Iris pigment epithelial cell (primary cell): ENCODE results near the gene DENND4A.
"Not testable (repeated sequence)": the region's sequence is repeated elsewhere in the genome, so short reads cannot be mapped to it uniquely, and the experiment has no call there.

Experiments
- DNase-seq: peaks from one replicate; pipeline ENCODE4 v3.0.0-alpha.2; 2011; ENCODE audit warnings: low read depth

DENND4A gene

DNA sequence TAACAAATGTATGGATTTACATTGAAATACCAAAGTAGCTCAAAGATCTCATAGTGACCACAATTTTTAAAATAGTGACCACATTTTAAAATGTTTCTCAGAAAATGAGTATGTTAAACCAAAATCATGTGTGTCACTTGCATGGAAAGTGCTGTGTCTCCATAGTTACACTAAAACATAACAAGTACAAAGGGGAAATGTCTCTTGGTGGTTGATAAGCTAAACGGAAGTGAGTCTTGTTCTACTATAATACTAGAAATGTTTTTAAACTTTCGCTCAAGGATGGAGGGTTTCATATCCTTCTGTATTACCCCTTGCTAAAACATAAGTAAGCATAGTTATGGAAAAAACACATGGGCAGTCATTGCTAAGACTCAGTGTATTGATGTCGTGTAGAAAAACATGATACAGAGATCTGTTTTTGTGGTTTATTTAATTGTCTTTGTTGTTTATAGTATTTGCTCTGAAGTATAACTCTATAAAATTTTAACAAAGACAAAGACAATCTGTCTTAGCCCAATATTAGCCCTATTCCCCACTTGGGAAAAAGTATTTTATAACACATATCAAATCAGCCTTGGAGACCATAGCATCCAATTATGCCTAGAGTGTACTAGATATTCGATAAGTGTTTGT is 27.0 kb upstream of the DENND4A start:
- DNase-seq = peak; percentile 48

- no peak for DNase-seq
These were observed 24.3 kb upstream of the DENND4A start for GRCh38 chr15:65816441-65816840.

- not testable (repeated sequence) for DNase-seq
These were observed 23.9 kb upstream of the DENND4A start for GRCh38 chr15:65816008-65816407.

- not testable (repeated sequence) for DNase-seq
These were observed 22.2 kb upstream of the DENND4A start for GRCh38 chr15:65814271-65814670.

DNA sequence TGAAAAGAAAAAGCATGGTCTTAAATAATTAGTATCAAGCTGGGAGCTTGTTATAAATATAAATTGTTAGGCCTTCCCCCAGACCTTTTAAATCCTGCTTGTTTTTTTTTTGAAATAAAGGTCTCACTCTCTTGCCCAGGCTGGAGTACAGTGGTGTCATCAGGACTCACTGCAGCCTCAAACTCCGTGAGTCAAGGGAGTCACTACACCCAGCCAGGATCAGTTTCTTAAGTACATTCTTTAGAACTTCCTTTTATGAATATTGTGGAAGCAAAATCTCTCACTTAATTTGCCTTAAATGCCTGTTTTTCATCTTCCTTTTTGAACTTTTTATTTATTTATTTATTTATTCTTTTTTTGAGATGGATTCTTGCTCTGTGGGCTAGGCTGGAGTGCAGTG is 20.8 kb upstream of the DENND4A start:
- DNase-seq = peak; percentile 59

- DNase-seq = no peak
These were observed 20.4 kb upstream of the DENND4A start for GRCh38 chr15:65812467-65812866.

- DNase-seq = no peak
These were observed 19.7 kb upstream of the DENND4A start for GRCh38 chr15:65811835-65812234.

DNA sequence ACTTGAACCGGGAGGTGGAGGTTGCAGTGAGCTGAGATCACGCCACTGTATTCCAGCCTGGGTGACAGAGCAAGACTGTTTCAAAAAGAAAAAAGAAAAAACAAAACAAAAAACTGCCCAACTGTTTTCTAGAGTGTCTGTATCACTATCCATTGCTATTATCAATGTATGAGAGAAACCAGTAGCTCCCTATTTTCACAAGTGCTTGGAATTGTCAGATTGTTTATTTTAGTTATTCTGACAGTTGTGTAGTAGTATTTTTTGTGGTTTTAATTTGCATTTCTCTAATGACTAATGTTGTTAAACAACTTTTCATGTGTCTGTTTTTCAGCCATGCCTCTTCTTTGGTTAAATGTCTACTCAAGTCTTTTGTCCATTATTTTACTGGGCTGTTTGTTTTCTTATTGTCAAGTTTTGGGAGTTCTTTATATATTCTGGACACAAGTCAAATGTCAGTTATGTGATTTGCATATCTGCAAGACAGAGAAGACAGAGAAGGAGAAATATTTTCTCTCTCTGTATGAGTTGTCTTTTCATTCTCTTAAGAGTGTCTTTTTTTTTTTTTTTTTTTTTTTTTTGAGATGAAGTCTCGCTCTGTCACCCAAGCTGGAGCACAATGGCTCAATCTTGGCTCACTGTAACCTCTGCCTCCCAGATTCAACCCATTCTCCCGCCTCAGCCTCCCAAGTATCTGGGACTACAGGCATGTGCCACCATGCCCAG is 19.1 kb upstream of the DENND4A start:
- not testable (repeated sequence) for DNase-seq

DNA sequence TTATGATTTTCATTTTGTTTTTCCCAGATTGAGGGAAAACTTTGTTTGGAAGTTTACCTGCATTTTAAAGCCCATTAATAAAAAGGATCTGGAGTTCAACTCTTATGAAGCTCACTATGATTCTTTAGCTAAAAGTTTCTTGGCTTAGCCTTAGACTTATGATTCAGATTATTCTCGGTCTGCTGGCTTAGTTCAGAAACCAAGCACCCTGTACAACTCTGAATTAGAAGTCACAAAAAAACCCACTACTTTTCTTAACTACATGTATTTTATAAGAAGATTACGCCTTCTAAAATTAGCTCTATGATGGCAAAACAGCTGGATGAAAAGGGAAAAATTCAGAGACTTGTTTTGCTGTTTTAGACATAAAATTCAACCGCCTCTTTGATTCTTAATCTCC is 14.3 kb upstream of the DENND4A start:
- peak; percentile 28 for DNase-seq

DNA sequence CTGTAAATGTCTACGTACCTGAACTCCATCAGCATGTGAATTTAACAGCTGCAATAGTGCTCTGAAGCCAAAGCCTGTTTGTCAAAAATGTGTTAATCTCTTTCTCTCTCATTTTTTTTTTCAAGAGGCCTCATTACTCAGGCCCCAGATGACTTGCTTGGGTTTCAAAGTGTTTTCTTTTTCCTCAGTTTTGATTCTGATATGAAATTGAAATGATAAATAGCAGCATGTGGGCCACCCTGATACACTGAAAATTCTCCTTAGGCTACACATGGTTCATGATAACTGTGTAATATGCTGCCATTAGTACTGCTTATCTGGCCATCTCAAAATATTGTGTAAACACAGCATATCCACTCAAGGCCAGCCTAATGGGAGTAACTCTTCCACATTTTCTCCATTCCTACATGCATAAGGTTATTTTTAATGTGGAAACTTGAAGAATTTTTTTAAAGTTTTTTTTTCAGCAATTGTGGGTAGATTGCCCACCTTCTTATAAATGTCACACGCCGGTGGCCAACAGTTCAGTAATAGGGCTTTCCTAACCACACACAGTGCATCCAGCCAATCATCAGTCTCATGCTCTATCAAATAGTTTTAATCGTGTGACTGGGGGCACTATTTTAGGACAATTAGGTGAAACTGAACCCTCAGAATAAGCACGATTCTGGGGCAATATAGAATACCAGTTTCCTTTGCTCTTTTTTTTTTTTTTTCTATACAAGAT is 13.1 kb upstream of the DENND4A start:
- DNase-seq = peak; percentile 54

- DNase-seq = peak; percentile 93
These were observed 12.3 kb upstream of the DENND4A start for GRCh38 chr15:65804252-65804931.

DNA sequence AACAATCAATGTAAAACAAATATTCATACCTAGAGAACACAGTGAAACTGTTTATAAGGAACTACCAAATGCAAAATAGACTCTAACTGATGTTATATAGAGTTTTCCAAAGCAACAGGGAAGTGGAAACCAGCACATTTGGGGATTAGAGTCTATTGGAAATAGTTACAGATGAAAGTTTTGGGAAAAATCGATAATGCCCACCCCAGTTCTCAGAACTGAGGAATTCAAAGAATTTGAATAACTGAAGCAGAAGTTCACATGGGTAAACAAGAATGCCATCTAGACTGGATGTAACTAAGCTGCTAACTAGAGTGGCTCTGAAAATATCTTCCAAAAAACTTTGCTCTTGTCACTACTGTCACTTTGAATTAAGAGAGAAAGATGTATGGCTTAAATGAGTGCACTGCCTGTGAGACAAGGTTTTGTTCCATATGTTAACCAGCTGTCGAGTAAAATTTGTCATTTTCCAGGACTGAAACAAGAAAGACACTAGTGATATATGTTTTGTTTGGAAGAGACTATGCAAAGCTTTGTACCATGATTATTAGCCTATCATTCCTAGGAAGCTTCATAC is 9.2 kb upstream of the DENND4A start:
- DNase-seq = no peak

DNA sequence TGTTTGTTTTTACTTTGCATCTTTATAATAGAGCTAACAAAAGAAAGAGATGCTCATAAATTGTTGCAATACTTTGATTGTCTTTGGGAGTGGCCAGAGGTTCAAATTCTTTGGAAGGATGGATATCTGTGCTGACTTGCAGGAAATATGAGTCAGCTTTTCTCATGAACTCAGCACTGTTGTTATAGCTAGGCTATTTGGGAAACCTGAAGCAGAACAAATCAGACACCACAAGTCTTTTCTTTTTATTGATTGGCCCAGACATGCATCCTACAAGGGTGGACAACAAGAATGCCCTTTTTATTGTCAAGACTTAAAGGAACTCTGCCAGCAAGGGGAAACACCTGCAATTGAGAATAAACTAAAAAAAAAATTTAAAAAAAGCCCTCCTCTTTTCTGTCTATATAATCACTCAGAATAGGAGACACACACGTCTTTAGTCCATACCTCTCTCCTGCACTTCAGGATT is 4.6 kb upstream of the DENND4A start:
- peak; percentile 88 for DNase-seq

GRCh38 chr15:65795663-65796216 is 3.6 kb upstream of the DENND4A start:
- no peak for DNase-seq

DNA sequence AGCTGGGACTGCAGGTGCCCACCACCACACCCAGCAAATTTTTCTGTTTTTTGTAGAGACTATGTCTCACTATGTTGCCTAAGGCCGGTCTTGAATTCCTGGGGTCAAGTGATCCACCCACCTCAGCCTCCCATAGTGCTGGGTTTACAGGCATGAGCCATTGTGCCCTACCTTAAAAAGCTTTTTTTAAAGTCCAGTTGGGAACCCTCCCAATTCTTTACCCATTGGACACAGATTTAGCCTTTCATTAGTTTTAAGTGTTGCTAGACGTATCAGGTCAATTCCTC is 1.7 kb upstream of the DENND4A start:
- DNase-seq = no peak

GRCh38 chr15:65792988-65793817 is 1.1 kb upstream of the DENND4A start:
- no peak for DNase-seq

DNA sequence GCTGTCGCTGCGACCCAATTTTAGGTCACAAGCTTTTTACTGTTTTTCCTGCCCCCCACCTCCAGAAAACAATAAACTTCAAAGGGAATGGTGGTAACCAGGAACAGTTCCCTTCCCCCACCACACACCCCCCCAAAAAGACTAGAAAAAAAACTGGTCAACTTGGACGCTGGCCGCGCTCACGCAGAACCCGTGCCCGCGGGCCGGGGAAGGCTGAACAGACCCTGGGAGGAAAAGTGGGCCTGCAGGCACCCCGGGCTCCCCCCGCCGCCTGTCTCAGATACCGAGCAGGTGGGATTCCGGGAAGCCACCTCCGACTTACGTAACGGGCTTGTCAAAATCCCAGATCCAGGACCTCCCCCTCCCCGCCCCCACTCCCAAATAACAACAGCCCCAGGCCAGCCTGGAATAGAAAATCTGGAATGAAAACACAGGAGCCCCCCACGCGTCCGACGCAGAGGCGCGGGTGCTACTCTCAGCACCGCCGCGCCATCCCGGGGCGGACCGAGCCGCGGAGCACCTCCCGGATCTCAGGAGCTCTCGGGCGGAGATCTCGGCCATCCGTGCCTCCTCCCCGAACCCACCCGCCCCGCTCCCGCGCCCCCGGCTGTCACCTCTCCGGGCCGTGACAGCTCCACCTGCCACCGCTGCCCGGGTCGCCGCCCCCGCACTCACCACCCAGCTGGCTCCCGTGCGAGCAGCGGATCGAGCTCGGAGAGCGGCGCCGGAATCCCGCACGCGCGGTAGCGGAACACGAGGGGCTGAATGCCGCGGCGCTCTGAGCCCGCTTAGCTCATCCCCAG is 557 bp downstream of the DENND4A start:
- DNase-seq = peak; percentile 38

DNA sequence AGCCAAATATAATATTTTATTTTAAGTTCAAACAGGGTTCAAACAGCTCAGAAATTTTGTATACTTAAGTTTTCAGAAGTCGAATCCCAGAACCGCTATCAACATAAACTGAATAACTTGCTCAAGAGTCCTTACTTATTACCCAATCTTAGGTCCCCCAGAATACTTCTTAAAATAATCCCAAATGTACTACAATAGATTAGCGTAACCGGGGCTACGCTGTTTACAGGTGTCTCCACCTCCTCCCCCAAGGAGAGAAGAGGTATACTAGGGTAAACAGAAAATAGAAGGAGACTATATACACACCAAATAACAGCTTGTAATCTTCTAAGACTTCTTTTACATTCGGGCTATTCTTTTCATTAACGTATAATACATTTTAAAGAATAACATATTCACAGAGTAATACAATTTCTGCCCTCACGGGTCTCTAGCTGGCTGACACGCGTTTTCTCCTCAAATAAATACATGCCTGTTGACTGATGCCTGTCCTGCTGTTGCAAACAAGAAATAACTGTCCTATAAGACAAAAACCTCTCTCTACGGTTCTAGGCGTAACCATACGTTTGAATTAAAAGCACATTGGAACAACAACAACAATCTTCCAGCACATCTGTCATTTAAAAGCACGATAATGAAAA is 1.3 kb downstream of the DENND4A start:
- peak; percentile 63 for DNase-seq

DNA sequence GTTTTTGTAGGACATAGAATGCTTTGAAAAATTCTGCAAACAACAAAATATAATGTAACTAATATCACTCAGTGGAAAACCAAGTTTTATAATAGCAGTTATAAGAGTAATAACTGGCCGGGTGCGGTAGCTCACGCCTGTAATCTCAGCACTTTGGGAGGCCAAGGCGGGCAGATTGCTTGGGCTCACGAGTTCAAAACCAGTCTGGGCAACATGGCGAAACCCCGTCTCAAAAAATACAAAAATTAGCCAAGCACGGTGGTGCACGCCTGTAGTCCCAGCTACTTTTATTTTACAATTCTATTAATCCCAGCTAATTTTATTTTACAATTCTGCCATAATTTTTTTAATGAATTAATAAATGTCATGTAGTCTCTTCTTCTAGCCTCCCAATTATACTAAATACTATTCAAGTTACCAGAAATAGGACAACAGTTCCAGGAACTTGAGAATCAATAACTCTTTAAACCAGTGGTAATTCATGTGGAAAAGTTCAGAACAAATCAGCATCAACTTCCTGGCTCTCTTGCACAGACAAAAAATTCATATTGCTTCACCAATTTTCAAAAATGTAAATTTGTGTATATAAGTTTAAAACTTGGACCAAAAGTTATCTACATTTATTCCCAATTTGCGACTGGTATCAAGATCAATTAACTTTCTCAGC is 2.2 kb downstream of the DENND4A start:
- DNase-seq = no peak
